PFSK-1 (cell line): Measurements from ENCODE around the gene PTPRN2.

Source experiments
- POLR2AphosphoS5 ChIP-seq: IDR thresholded peaks from 2 replicates; pipeline ENCODE4 v1.6.1; 2012; ENCODE audit warnings: low read depth, mild to moderate bottlenecking, control low read depth, low read length, moderate library complexity
- SIN3A ChIP-seq: IDR thresholded peaks from 2 replicates; pipeline ENCODE4 v1.6.1; 2012; ENCODE audit warnings: mild to moderate bottlenecking, low read length, moderate library complexity, borderline replicate concordance; ENCODE audit not compliant: insufficient read depth
- TAF1 ChIP-seq: IDR thresholded peaks from 2 replicates; pipeline ENCODE4 v1.6.1; 2012; ENCODE audit warnings: low read length, control low read depth, borderline replicate concordance; ENCODE audit not compliant: insufficient read depth
- TF ChIP-seq, protein P1 (sequence below), 2 experiments: IDR thresholded peaks; 2 replicates each; pipeline versions ENCODE4 v1.6.1 to v1.8.0; 2011 to 2012; ENCODE audit warnings: low read depth in 2 of 2, low read length in 2 of 2, control low read depth in 1 of 2, inconsistent platforms in 1 of 2, mild to moderate bottlenecking in 1 of 2, moderate library complexity in 1 of 2; ENCODE audit not compliant: insufficient read depth in 1 of 2

GRCh38 chr7:158428837-158429753 lies 158.5 kb downstream of the PTPRN2 start:
- TF ChIP-seq POLR2AphosphoS5 (no peak), SIN3A (no peak), TAF1 (no peak)
- TF ChIP-seq, protein P1, sequence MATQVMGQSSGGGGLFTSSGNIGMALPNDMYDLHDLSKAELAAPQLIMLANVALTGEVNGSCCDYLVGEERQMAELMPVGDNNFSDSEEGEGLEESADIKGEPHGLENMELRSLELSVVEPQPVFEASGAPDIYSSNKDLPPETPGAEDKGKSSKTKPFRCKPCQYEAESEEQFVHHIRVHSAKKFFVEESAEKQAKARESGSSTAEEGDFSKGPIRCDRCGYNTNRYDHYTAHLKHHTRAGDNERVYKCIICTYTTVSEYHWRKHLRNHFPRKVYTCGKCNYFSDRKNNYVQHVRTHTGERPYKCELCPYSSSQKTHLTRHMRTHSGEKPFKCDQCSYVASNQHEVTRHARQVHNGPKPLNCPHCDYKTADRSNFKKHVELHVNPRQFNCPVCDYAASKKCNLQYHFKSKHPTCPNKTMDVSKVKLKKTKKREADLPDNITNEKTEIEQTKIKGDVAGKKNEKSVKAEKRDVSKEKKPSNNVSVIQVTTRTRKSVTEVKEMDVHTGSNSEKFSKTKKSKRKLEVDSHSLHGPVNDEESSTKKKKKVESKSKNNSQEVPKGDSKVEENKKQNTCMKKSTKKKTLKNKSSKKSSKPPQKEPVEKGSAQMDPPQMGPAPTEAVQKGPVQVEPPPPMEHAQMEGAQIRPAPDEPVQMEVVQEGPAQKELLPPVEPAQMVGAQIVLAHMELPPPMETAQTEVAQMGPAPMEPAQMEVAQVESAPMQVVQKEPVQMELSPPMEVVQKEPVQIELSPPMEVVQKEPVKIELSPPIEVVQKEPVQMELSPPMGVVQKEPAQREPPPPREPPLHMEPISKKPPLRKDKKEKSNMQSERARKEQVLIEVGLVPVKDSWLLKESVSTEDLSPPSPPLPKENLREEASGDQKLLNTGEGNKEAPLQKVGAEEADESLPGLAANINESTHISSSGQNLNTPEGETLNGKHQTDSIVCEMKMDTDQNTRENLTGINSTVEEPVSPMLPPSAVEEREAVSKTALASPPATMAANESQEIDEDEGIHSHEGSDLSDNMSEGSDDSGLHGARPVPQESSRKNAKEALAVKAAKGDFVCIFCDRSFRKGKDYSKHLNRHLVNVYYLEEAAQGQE (IDR thresholded peaks at IDR 0.05; ENCODE audit: insufficient read depth in 1 of 2, low read depth in 2 of 2, low read length in 2 of 2) = no peak
